Caki2 (cell line): Measurements from ENCODE around the gene GK2. TPM values are rescaled to one million over a fixed set of nuclear protein-coding genes. Genes with fewer than 3 reads are reported as not detected.

Experiments
- DNase-seq: peaks from one replicate; pipeline ENCODE4 v3.0.0-alpha.2; 2015; ENCODE audit warnings: low read depth
- in situ Hi-C: cut with HindIII; loops from 2 replicates; pipeline ENCODE4 v1.10.0; 2016; ENCODE audit warnings: low sequenced_read_pairs, low pct_unique_long_range_greater_than_20kb, mixed read lengths
- total RNA-seq: library from RNA; depleted of rRNA; stranded (reverse); fragments of >200 nt; shearing (Covaris generic); gene quantifications from 2 replicates; pipeline ENCODE4 v1.2.3, GENCODE V29; 2014; ENCODE audit warnings: low replicate concordance; rRNA removed

Gene GK2
- total RNA-seq, 1 experiment from 2014 or later = not detected

GRCh38 chr4:79397951-79398350, 10.1 kb downstream of the GK2 start:
- no peak for DNase-seq
- in situ Hi-C loops = no loop called here

- in situ Hi-C loops = no loop called here
- DNase-seq = no peak
These were observed 11.2 kb downstream of the GK2 start for GRCh38 chr4:79396794-79397193.

GRCh38 chr4:79395841-79396240, 12.2 kb downstream of the GK2 start:
- in situ Hi-C loops = no loop called here

GRCh38 chr4:79390890-79391289, 17.1 kb downstream of the GK2 start:
- DNase-seq = no peak
- in situ Hi-C loops = no loop called here

More at GRCh38 chr4:79395841-79396240, 12.2 kb downstream of the GK2 start:
- no peak for DNase-seq

GRCh38 chr4:79385641-79386040, 22.4 kb downstream of the GK2 start:
- DNase-seq = no peak
- in situ Hi-C loops = no loop called here

- in situ Hi-C loops = no loop called here
- DNase-seq = no peak
These were observed 26.9 kb downstream of the GK2 start for GRCh38 chr4:79381161-79381560.

GRCh38 chr4:79370026-79370425, 38.0 kb downstream of the GK2 start:
- DNase-seq = no peak
- in situ Hi-C loops = no loop called here

- DNase-seq = no peak
- in situ Hi-C loops = no loop called here
These were observed 40.9 kb downstream of the GK2 start for GRCh38 chr4:79367096-79367495.

GRCh38 chr4:79366422-79366821, 41.6 kb downstream of the GK2 start:
- in situ Hi-C loops = no loop called here
- DNase-seq = no peak

GRCh38 chr4:79364061-79364460, 44.0 kb downstream of the GK2 start:
- in situ Hi-C loops = no loop called here

GRCh38 chr4:79362626-79363025, 45.4 kb downstream of the GK2 start:
- DNase-seq = no peak
- in situ Hi-C loops = no loop called here

More at GRCh38 chr4:79364061-79364460, 44.0 kb downstream of the GK2 start:
- DNase-seq = no peak

GRCh38 chr4:79360006-79360405, 48.0 kb downstream of the GK2 start:
- in situ Hi-C loops = no loop called here
- DNase-seq = no peak

- in situ Hi-C loops = no loop called here
- DNase-seq = no peak
These were observed 49.6 kb downstream of the GK2 start for GRCh38 chr4:79358438-79358837.

GRCh38 chr4:79357365-79357764, 50.7 kb downstream of the GK2 start:
- DNase-seq = no peak
- in situ Hi-C loops = no loop called here

Other genes starting within 250 kb of the GK2 start
- gene NAA11, start 82.2 kb downstream of the GK2 start, total RNA-seq = not detected in 2 replicates